Esophagus muscularis mucosa (tissue), 4 donors: ENCODE results near the gene EIF3CL.
"Not testable (repeated sequence)": the region's sequence is repeated elsewhere in the genome, so short reads cannot be mapped to it uniquely, and the experiment has no call there.

Experiments
- CTCF ChIP-seq, 3 experiments: fragments of 200-600 bp in 2 of 3; fragments of 450-650 bp in 1 of 3; sonication (generic) in 2 of 3; IDR thresholded peaks; one replicate each; pipeline ENCODE4 v1.5.1; 2017 to 2019; ENCODE audit warnings: antibody characterized with exemption in 3 of 3, mild to moderate bottlenecking in 2 of 3, moderate library complexity in 1 of 3
- EP300 ChIP-seq: sonication (generic); formaldehyde crosslinking; IDR thresholded peaks from one replicate; pipeline ENCODE4 v1.6.1; 2017; ENCODE audit warnings: antibody characterized with exemption
- POLR2A ChIP-seq: fragments of 450-650 bp; IDR thresholded peaks from one replicate; pipeline ENCODE4 v1.6.1; 2017; ENCODE audit warnings: antibody characterized with exemption, moderate library complexity, mild to moderate bottlenecking, low read depth
- POLR2AphosphoS5 ChIP-seq, 2 donors: sonication (generic); formaldehyde crosslinking; IDR thresholded peaks; one replicate each; pipeline ENCODE4 v1.6.1; 2017; ENCODE audit warnings: antibody characterized with exemption in 2 of 2

- peak in 1 of 3 experiments; percentile 18 for TF ChIP-seq CTCF (IDR thresholded peaks at IDR 0.05)
- TF ChIP-seq POLR2AphosphoS5 (IDR thresholded peaks at IDR 0.05); EP300; POLR2A: not testable (repeated sequence)
Measured at GRCh38 chr16:28364268-28365173, 39.1 kb downstream of the EIF3CL start.
